Natural killer cell (primary cell): ENCODE results near the gene SNAPIN. TPM values are rescaled to one million over a fixed set of nuclear protein-coding genes. Genes with fewer than 3 reads are reported as not detected.

ENCODE experiments used
- ATAC-seq, 3 donors: fragments of 150-1000 bp in 2 of 3; fragments of 200-7000 bp in 1 of 3; cut with Tn5 transposase; 1 replicate in 1 of 3; 2 replicates in 2 of 3; pipeline ENCODE4 v1.10.0; 2021; ENCODE audit warnings: mild to moderate bottlenecking in 2 of 3, moderate library complexity in 2 of 3
- DNase-seq, 2 donors: peaks; one replicate each; pipeline versions ENCODE4 v3.0.0 to v3.0.0-alpha.2; 2013 to 2021; ENCODE audit warnings: mixed read lengths in 1 of 2
- H3K27ac ChIP-seq: one replicate; pipeline ENCODE4 v1.5.1; 2013; ENCODE audit warnings: mild to moderate bottlenecking, low read length
- H3K27me3 ChIP-seq: one replicate; pipeline ENCODE4 v1.6.1; 2013; ENCODE audit warnings: low read length; ENCODE audit not compliant: control insufficient read depth, insufficient read depth
- H3K36me3 ChIP-seq: one replicate; pipeline ENCODE4 v1.6.1; 2013; ENCODE audit warnings: low read length; ENCODE audit not compliant: control insufficient read depth, insufficient read depth
- H3K4me1 ChIP-seq: one replicate; pipeline ENCODE4 v1.6.1; 2013; ENCODE audit warnings: low read length; ENCODE audit not compliant: control insufficient read depth, insufficient read depth
- H3K4me3 ChIP-seq: one replicate; pipeline ENCODE4 v1.5.1; 2013; ENCODE audit warnings: low read length
- H3K9me3 ChIP-seq: one replicate; pipeline ENCODE4 v1.6.1; 2013; ENCODE audit warnings: low read length; ENCODE audit not compliant: control insufficient read depth, insufficient read depth
- H3K27ac Mint-ChIP-seq, 2 donors: one replicate each; pipeline ENCODE4 v1.8.0; 2022; ENCODE audit warnings: mild to moderate bottlenecking in 2 of 2, mixed read lengths in 2 of 2, moderate library complexity in 1 of 2
- H3K27me3 Mint-ChIP-seq, 2 donors: one replicate each; pipeline ENCODE4 v1.8.0; 2022; ENCODE audit warnings: low read depth in 2 of 2, mixed read lengths in 2 of 2
- H3K36me3 Mint-ChIP-seq: one replicate; pipeline ENCODE4 v1.8.0; 2022; ENCODE audit warnings: mixed read lengths
- H3K4me1 Mint-ChIP-seq, 2 donors: one replicate each; pipeline ENCODE4 v1.8.0; 2022; ENCODE audit warnings: mixed read lengths in 2 of 2
- H3K4me3 Mint-ChIP-seq: one replicate; pipeline ENCODE4 v1.8.0; 2022; ENCODE audit warnings: mild to moderate bottlenecking, moderate library complexity, mixed read lengths
- H3K9me3 Mint-ChIP-seq, 2 donors: one replicate each; pipeline ENCODE4 v1.8.0; 2022; ENCODE audit warnings: mixed read lengths in 2 of 2
- CTCF ChIP-seq: fragments of 200-600 bp; IDR thresholded peaks from one replicate; pipeline ENCODE4 v1.8.0; 2022; ENCODE audit warnings: antibody characterized with exemption
- WGBS: methylation state at CpG from one replicate; pipeline ENCODE4 v1.1.7; 2013; ENCODE audit warnings: missing lambda C conversion rate; ENCODE audit not compliant: insufficient coverage; 5-methylcytosine and 5-hydroxymethylcytosine counted together
- intact Hi-C: fragments of 100-400 bp; cut with micrococcal nuclease; formaldehyde crosslinking; loops from one replicate; pipeline ENCODE4 v1.14.2; 2022
- total RNA-seq, 4 donors: library from RNA; stranded (reverse); fragments of 120-200 nt in 1 of 4; gene quantifications; one replicate each; pipeline versions ENCODE4 v1.2.3 to v1.2.4, GENCODE V29; 2013 to 2022

SNAPIN gene
- total RNA-seq, 3 donors from 2014 or later (not counting 1 experiment from before 2014, with no cell fraction given), result 21.0 to 25.5 (median 23.5) TPM

DNA sequence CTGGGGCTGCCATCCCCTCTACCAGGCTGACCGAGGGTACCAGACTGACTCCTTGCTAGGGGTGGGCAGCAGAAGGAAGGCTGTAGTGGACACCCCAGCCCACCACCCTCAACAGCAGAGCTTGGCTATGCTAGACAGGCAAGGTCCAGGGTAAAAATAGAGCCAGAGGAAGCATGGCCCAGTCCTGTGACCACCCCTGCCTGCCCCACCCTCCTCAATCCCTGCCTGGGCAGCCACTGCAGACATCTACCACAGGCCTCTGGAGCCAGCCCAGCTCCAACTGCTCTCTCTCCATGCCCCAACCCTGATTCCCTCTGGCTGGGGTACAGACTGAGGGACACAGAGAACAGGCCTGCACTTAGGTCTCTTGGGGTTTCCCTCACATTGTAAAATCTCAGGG, 28.5 kb upstream of the SNAPIN start:
- H3K9me3 Mint-ChIP-seq, result no peaks in the 10 kb centered on the region
- H3K27ac Mint-ChIP-seq, result no peak overlapping the region
- TF ChIP-seq CTCF, result no peak
- DNase-seq (no peak), ATAC-seq (no peak)
- H3K9me3 ChIP-seq, result no peaks in the 10 kb centered on the region
- peaks cover 26 to 33% of the 10 kb centered on the region in 2 donors for H3K4me1 Mint-ChIP-seq
- no peak overlapping the region for H3K4me3 ChIP-seq
- intact Hi-C loops, result loop anchor here (5.0 kb wide), 1 partner anchor 362 kb away; the partner anchor contains the start of gene RPS27
- 78% methylated on average over 1 of the region's 1 CpG for WGBS
- H3K4me3 Mint-ChIP-seq, result no peak overlapping the region
- H3K36me3 ChIP-seq, result no peaks in the 10 kb centered on the region
- H3K4me1 ChIP-seq, result peaks cover 31% of the 10 kb centered on the region
- H3K27me3 Mint-ChIP-seq, result peaks cover 6 to 8% of the 10 kb centered on the region in 2 donors
- H3K27ac ChIP-seq, result no peak overlapping the region
- no peaks in the 10 kb centered on the region for H3K36me3 Mint-ChIP-seq
- no peaks in the 10 kb centered on the region for H3K27me3 ChIP-seq

DNA sequence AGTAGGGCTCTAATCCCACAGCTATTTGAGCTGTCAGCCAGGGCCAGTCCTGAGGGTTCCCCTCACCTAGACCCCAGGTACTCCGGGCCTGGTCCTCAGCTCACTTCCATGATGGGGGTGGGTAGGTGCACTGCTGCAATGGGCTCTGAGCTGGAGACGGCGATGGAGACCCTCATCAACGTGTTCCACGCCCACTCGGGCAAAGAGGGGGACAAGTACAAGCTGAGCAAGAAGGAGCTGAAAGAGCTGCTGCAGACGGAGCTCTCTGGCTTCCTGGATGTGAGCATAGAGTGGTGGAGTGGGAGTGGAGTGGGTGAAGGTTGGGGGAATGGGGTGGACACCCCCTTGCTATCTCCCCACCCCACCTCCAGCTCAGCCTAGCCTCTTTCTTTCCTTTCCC, 28.1 kb upstream of the SNAPIN start:
- no peaks in the 10 kb centered on the region for H3K9me3 ChIP-seq
- H3K36me3 ChIP-seq, result no peaks in the 10 kb centered on the region
- no peak for TF ChIP-seq CTCF
- Mint-ChIP-seq H3K27me3 (peaks cover 6 to 8% of the 10 kb centered on the region in 2 donors), H3K4me3 (no peak overlapping the region), H3K36me3 (no peaks in the 10 kb centered on the region), H3K27ac (no peak overlapping the region), H3K9me3 (no peaks in the 10 kb centered on the region), H3K4me1 (peaks cover 26 to 33% of the 10 kb centered on the region in 2 donors)
- ATAC-seq (no peak), DNase-seq (no peak)
- H3K4me1 ChIP-seq, result peaks cover 35% of the 10 kb centered on the region
- H3K27ac ChIP-seq, result no peak overlapping the region
- 96% methylated on average over 6 of the region's 7 CpGs for WGBS
- H3K4me3 ChIP-seq, result no peak overlapping the region
- intact Hi-C loops, result loop anchor here (5.0 kb wide), 1 partner anchor 362 kb away; the partner anchor contains the start of gene RPS27
- H3K27me3 ChIP-seq, result no peaks in the 10 kb centered on the region

GRCh38 chr1:153631047-153632022, 27.2 kb upstream of the SNAPIN start:
- H3K27me3 ChIP-seq, result no peaks in the 10 kb centered on the region
- ATAC-seq, result no peak
- peaks cover 5% of the 10 kb centered on the region for H3K36me3 ChIP-seq
- H3K4me1 ChIP-seq, result peaks cover 39% of the 10 kb centered on the region
- intact Hi-C loops, result loop anchor here (5.0 kb wide), 1 partner anchor 361 kb away; the partner anchor contains the start of gene RPS27
- H3K4me3 ChIP-seq, result no peak overlapping the region
- peaks cover 26 to 30% of the 10 kb centered on the region in 2 donors for H3K4me1 Mint-ChIP-seq
- WGBS, result 87% methylated on average over 7 of the region's 10 CpGs
- H3K4me3 Mint-ChIP-seq, result no peak overlapping the region
- H3K27me3 Mint-ChIP-seq, result peaks cover 6% of the 10 kb centered on the region in 2 donors
- H3K9me3 Mint-ChIP-seq, result no peaks in the 10 kb centered on the region
- H3K36me3 Mint-ChIP-seq, result no peaks in the 10 kb centered on the region
- no peak for DNase-seq
- no peaks in the 10 kb centered on the region for H3K9me3 ChIP-seq
- no peak for TF ChIP-seq CTCF
- no peak overlapping the region for H3K27ac Mint-ChIP-seq
- H3K27ac ChIP-seq, result no peak overlapping the region
